ENCODE measurements around the gene RAF1.

- TF ChIP-seq, protein P1, sequence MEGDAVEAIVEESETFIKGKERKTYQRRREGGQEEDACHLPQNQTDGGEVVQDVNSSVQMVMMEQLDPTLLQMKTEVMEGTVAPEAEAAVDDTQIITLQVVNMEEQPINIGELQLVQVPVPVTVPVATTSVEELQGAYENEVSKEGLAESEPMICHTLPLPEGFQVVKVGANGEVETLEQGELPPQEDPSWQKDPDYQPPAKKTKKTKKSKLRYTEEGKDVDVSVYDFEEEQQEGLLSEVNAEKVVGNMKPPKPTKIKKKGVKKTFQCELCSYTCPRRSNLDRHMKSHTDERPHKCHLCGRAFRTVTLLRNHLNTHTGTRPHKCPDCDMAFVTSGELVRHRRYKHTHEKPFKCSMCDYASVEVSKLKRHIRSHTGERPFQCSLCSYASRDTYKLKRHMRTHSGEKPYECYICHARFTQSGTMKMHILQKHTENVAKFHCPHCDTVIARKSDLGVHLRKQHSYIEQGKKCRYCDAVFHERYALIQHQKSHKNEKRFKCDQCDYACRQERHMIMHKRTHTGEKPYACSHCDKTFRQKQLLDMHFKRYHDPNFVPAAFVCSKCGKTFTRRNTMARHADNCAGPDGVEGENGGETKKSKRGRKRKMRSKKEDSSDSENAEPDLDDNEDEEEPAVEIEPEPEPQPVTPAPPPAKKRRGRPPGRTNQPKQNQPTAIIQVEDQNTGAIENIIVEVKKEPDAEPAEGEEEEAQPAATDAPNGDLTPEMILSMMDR (IDR thresholded peaks at IDR 0.05), result no peak
- TF ChIP-seq POLR2A (IDR thresholded peaks at IDR 0.05), result no peak
Measured at GRCh38 chr3:12624056-12624455, 39.9 kb downstream of the RAF1 start.
